GM23338 (cell line): ENCODE data around the gene LETMD1. TPM values are rescaled to one million over a fixed set of nuclear protein-coding genes. Genes with fewer than 3 reads are reported as not detected.

Experiments used
- ATAC-seq: fragments of 200-7000 bp; cut with Tn5 transposase; 3 replicates; pipeline ENCODE4 v1.9.1; 2020
- DNase-seq: peaks from one replicate; pipeline ENCODE4 v3.0.0-alpha.2; 2015; ENCODE audit warnings: low spot score
- H2AFZ ChIP-seq: fragments of 200-600 bp; sonication (generic); 2 replicates; pipeline ENCODE4 v1.8.0; 2016; ENCODE audit warnings: antibody characterized with exemption, mild to moderate bottlenecking, moderate library complexity
- H3F3A ChIP-seq: fragments of 200-600 bp; sonication (generic); replicated peaks from 2 replicates; pipeline ENCODE4 v1.8.0; 2017; ENCODE audit warnings: antibody characterized with exemption, mixed run types, low read depth
- H3K27ac ChIP-seq: fragments of 200-600 bp; sonication (generic); 2 replicates; pipeline ENCODE4 v1.6.1; 2016; ENCODE audit warnings: low read depth
- H3K27me3 ChIP-seq: fragments of 200-600 bp; sonication (generic); 2 replicates; pipeline ENCODE4 v1.8.0; 2016; ENCODE audit warnings: mild to moderate bottlenecking, mixed run types, moderate library complexity; ENCODE audit not compliant: insufficient read depth
- H3K36me3 ChIP-seq: fragments of 200-600 bp; sonication (generic); 2 replicates; pipeline ENCODE4 v1.8.0; 2016; ENCODE audit warnings: mild to moderate bottlenecking; ENCODE audit not compliant: insufficient read depth
- H3K4me1 ChIP-seq: fragments of 200-600 bp; sonication (generic); 2 replicates; pipeline ENCODE4 v1.8.0; 2016; ENCODE audit warnings: mild to moderate bottlenecking, moderate library complexity; ENCODE audit not compliant: insufficient read depth
- H3K4me2 ChIP-seq: fragments of 200-600 bp; sonication (generic); 2 replicates; pipeline ENCODE4 v1.7.1; 2017; ENCODE audit warnings: mixed run types
- H3K4me3 ChIP-seq: fragments of 200-600 bp; sonication (generic); 2 replicates; pipeline ENCODE4 v1.6.1; 2016; ENCODE audit warnings: mixed run types
- H3K79me2 ChIP-seq: fragments of 200-600 bp; sonication (generic); replicated peaks from 2 replicates; pipeline ENCODE4 v1.8.0; 2017; ENCODE audit warnings: mild to moderate bottlenecking; ENCODE audit not compliant: insufficient read depth
- H3K9me2 ChIP-seq: fragments of 200-600 bp; sonication (generic); 2 replicates; pipeline ENCODE4 v1.8.0; 2017; ENCODE audit not compliant: insufficient read depth
- H4K20me1 ChIP-seq: fragments of 200-600 bp; sonication (generic); replicated peaks from 2 replicates; pipeline ENCODE4 v1.8.0; 2017; ENCODE audit warnings: mild to moderate bottlenecking; ENCODE audit not compliant: insufficient read depth
- H3K27ac Mint-ChIP-seq: 2 replicates; pipeline ENCODE4 v1.8.0; 2020; ENCODE audit warnings: inconsistent platforms, mild to moderate bottlenecking, moderate library complexity, mixed read lengths
- H3K27me3 Mint-ChIP-seq: 3 replicates; pipeline ENCODE4 v1.8.0; 2022; ENCODE audit warnings: low read depth, mild to moderate bottlenecking, moderate library complexity, mixed read lengths, inconsistent platforms; ENCODE audit not compliant: insufficient read depth, poor library complexity
- H3K36me3 Mint-ChIP-seq: 3 replicates; pipeline ENCODE4 v1.8.0; 2021; ENCODE audit warnings: low read depth, mild to moderate bottlenecking, inconsistent platforms, moderate library complexity, mixed read lengths
- H3K4me1 Mint-ChIP-seq: 3 replicates; pipeline ENCODE4 v1.8.0; 2020; ENCODE audit warnings: mild to moderate bottlenecking, inconsistent platforms, mixed read lengths
- H3K4me3 Mint-ChIP-seq: 3 replicates; pipeline ENCODE4 v1.8.0; 2021; ENCODE audit warnings: moderate library complexity, mild to moderate bottlenecking, inconsistent platforms, mixed read lengths
- H3K9me3 Mint-ChIP-seq: 3 replicates; pipeline ENCODE4 v1.8.0; 2020; ENCODE audit warnings: moderate library complexity, mild to moderate bottlenecking, inconsistent platforms, mixed read lengths
- CREB1 ChIP-seq: fragments of 250-450 bp; sonication (Bioruptor Pico); IDR thresholded peaks from 2 replicates; pipeline ENCODE4 v1.5.0; 2020; ENCODE audit warnings: low read depth, mild to moderate bottlenecking, moderate library complexity
- CTCF ChIP-seq, 2 experiments: fragments of 200-600 bp in 1 of 2; sonication (generic) in 1 of 2; conservative IDR thresholded peaks; 2 replicates each; pipeline versions ENCODE4 v1.5.1 to v1.6.1; 2016 to 2017; ENCODE audit warnings: antibody characterized with exemption in 2 of 2, low read depth in 2 of 2, mild to moderate bottlenecking in 2 of 2, moderate library complexity in 1 of 2
- EZH2phosphoT487 ChIP-seq: fragments of 200-600 bp; sonication (generic); IDR thresholded peaks from one replicate; pipeline ENCODE4 v1.8.1; 2018; ENCODE audit warnings: antibody characterized with exemption; ENCODE audit not compliant: unreplicated experiment
- NANOG ChIP-seq: IDR thresholded peaks from 2 replicates; pipeline ENCODE4 v1.6.1; 2016; ENCODE audit warnings: antibody characterized with exemption, borderline replicate concordance
- POLR2AphosphoS5 ChIP-seq: IDR thresholded peaks from 2 replicates; pipeline ENCODE4 v1.6.1; 2016; ENCODE audit warnings: antibody characterized with exemption, low read depth
- polyA plus RNA-seq: library from polyadenylated mRNA; unstranded; fragments of >200 nt; fragmentation: Nextera tagmentation; extraction: Ambion mirVana; gene quantifications from 2 replicates; pipeline ENCODE4 v1.2.1, GENCODE V29; 2016
- total RNA-seq: library from RNA; depleted of rRNA; stranded (reverse); fragments of >200 nt; shearing (Covaris generic); gene quantifications from 2 replicates; pipeline ENCODE4 v1.2.3, GENCODE V29; 2014
- TF ChIP-seq, protein P1 (sequence below): IDR thresholded peaks from one replicate; pipeline ENCODE4 v1.6.1; 2018; ENCODE audit warnings: antibody characterized with exemption; ENCODE audit not compliant: unreplicated experiment
- TF ChIP-seq, protein P2 (sequence below): fragments of 250-450 bp; sonication (Bioruptor Pico); IDR thresholded peaks from 2 replicates; pipeline ENCODE4 v1.5.0; 2020; ENCODE audit warnings: mild to moderate bottlenecking, moderate library complexity

The LETMD1 gene
- total and polyA plus RNA-seq, 2 experiments from 2014 or later = 15.7 to 29.9 TPM

GRCh38 chr12:51080136-51080535, 32.0 kb downstream of the LETMD1 start:
- no peak overlapping the region for H3K27ac Mint-ChIP-seq
- peaks cover 17% of the 10 kb centered on the region for H3K4me1 Mint-ChIP-seq
- Histone ChIP-seq H3K4me3 (no peak overlapping the region), H3K27ac (0 out of 2 replicates have a peak overlapping the region, but pooled peaks have one; percentile 39), H3K4me2 (no peak overlapping the region), H3K4me1 (peaks cover 12% of the 10 kb centered on the region), H3K36me3 (no peaks in the 10 kb centered on the region), H3F3A (peaks cover 2% of the 10 kb centered on the region; the same call in 1 of the 2 replicates), H4K20me1 (peaks cover 31% of the 10 kb centered on the region), H3K79me2 (peaks cover 72% of the 10 kb centered on the region), H3K27me3 (no peaks in the 10 kb centered on the region), H2AFZ (no peak overlapping the region), H3K9me2 (no peaks in the 10 kb centered on the region)
- TF ChIP-seq, protein P1, sequence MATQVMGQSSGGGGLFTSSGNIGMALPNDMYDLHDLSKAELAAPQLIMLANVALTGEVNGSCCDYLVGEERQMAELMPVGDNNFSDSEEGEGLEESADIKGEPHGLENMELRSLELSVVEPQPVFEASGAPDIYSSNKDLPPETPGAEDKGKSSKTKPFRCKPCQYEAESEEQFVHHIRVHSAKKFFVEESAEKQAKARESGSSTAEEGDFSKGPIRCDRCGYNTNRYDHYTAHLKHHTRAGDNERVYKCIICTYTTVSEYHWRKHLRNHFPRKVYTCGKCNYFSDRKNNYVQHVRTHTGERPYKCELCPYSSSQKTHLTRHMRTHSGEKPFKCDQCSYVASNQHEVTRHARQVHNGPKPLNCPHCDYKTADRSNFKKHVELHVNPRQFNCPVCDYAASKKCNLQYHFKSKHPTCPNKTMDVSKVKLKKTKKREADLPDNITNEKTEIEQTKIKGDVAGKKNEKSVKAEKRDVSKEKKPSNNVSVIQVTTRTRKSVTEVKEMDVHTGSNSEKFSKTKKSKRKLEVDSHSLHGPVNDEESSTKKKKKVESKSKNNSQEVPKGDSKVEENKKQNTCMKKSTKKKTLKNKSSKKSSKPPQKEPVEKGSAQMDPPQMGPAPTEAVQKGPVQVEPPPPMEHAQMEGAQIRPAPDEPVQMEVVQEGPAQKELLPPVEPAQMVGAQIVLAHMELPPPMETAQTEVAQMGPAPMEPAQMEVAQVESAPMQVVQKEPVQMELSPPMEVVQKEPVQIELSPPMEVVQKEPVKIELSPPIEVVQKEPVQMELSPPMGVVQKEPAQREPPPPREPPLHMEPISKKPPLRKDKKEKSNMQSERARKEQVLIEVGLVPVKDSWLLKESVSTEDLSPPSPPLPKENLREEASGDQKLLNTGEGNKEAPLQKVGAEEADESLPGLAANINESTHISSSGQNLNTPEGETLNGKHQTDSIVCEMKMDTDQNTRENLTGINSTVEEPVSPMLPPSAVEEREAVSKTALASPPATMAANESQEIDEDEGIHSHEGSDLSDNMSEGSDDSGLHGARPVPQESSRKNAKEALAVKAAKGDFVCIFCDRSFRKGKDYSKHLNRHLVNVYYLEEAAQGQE = no peak
- TF ChIP-seq NANOG (no peak), EZH2phosphoT487 (no peak), POLR2AphosphoS5 (no peak), CTCF (conservative IDR thresholded peaks at IDR 0.05; ENCODE audit: low read depth in 2 of 2) (no peak), CREB1 (CRISPR knock-in tag) (no peak)
- TF ChIP-seq, protein P2, sequence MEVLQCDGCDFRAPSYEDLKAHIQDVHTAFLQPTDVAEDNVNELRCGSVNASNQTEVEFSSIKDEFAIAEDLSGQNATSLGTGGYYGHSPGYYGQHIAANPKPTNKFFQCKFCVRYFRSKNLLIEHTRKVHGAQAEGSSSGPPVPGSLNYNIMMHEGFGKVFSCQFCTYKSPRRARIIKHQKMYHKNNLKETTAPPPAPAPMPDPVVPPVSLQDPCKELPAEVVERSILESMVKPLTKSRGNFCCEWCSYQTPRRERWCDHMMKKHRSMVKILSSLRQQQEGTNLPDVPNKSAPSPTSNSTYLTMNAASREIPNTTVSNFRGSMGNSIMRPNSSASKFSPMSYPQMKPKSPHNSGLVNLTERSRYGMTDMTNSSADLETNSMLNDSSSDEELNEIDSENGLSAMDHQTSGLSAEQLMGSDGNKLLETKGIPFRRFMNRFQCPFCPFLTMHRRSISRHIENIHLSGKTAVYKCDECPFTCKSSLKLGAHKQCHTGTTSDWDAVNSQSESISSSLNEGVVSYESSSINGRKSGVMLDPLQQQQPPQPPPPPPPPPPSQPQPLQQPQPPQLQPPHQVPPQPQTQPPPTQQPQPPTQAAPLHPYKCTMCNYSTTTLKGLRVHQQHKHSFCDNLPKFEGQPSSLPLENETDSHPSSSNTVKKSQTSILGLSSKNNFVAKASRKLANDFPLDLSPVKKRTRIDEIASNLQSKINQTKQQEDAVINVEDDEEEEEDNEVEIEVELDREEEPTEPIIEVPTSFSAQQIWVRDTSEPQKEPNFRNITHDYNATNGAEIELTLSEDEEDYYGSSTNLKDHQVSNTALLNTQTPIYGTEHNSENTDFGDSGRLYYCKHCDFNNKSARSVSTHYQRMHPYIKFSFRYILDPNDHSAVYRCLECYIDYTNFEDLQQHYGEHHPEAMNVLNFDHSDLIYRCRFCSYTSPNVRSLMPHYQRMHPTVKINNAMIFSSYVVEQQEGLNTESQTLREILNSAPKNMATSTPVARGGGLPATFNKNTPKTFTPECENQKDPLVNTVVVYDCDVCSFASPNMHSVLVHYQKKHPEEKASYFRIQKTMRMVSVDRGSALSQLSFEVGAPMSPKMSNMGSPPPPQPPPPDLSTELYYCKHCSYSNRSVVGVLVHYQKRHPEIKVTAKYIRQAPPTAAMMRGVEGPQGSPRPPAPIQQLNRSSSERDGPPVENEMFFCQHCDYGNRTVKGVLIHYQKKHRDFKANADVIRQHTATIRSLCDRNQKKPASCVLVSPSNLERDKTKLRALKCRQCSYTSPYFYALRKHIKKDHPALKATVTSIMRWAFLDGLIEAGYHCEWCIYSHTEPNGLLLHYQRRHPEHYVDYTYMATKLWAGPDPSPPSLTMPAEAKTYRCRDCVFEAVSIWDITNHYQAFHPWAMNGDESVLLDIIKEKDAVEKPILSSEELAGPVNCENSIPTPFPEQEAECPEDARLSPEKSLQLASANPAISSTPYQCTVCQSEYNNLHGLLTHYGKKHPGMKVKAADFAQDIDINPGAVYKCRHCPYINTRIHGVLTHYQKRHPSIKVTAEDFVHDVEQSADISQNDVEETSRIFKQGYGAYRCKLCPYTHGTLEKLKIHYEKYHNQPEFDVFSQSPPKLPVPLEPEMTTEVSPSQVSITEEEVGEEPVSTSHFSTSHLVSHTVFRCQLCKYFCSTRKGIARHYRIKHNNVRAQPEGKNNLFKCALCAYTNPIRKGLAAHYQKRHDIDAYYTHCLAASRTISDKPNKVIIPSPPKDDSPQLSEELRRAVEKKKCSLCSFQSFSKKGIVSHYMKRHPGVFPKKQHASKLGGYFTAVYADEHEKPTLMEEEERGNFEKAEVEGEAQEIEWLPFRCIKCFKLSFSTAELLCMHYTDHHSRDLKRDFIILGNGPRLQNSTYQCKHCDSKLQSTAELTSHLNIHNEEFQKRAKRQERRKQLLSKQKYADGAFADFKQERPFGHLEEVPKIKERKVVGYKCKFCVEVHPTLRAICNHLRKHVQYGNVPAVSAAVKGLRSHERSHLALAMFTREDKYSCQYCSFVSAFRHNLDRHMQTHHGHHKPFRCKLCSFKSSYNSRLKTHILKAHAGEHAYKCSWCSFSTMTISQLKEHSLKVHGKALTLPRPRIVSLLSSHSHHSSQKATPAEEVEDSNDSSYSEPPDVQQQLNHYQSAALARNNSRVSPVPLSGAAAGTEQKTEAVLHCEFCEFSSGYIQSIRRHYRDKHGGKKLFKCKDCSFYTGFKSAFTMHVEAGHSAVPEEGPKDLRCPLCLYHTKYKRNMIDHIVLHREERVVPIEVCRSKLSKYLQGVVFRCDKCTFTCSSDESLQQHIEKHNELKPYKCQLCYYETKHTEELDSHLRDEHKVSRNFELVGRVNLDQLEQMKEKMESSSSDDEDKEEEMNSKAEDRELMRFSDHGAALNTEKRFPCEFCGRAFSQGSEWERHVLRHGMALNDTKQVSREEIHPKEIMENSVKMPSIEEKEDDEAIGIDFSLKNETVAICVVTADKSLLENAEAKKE (CRISPR knock-in tag) = no peak
- H3K4me3 Mint-ChIP-seq = no peak overlapping the region; the same call in 2 of the 3 replicates
- ATAC-seq (no peak), DNase-seq (no peak)
- H3K36me3 Mint-ChIP-seq = peaks cover 14% of the 10 kb centered on the region
- no peaks in the 10 kb centered on the region for H3K9me3 Mint-ChIP-seq
- H3K27me3 Mint-ChIP-seq = peaks cover 7% of the 10 kb centered on the region
